Camera-type eye (tissue), 1 donor: ENCODE measurements around the gene CIP2A. TPM values are rescaled to one million over a fixed set of nuclear protein-coding genes. Genes with fewer than 3 reads are reported as not detected.

Source experiments
- total RNA-seq: library from RNA; depleted of rRNA; stranded (reverse); fragments of >200 nt; gene quantifications from one replicate; pipeline ENCODE4 v1.2.3, GENCODE V29; 2014

CIP2A gene
- 18.5 TPM for total RNA-seq

DNA sequence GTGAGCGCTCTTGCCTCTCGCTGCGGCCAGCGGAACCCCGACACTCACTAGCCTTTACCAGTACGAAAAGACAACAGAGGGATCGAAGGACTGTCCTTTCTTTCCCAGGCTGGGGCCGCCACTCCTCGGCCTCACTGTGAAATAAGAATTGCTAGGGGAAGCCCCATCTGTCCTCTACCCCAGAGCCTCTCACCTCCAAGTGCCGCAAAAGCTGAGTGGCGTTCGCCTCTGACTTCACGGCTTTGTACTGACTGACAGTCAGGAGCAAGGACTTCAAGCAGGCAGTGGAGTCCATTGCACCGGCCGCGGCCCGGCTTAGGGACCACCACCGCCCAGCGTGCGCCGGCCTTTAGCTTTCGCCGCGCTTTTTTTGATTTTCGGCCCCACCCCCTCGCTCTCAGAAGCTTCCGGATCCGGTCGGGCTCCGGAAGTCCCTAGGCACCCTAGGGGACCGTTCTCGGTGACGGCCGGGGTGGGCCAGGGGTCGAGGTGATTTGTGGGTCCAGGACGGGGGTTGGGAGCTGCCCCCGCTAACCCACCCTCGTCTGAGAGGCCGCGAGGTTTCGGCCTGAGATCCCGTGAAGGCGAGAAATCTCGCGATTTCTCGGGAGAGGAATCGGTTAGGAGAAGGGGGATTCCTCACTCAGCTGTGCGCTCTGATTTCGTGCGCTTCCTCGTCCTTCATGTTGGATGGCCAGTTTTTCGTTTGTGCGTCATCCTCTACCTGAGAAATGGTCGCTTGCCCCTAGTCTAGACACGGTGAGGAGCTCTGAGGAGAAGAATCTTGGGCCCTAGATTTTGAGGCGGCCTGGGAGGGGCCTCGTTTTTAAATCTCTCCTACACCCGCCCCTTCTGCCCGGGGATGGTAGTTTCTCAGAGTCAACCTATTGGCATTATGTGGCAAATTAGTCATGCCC lies at the start of gene CIP2A, which contains the start of gene DZIP3:
CIP2A (minus strand) TSS at position 358 of the 917 bp plus-strand sequence; CDS start at position 295, 63 bp downstream.
DZIP3 (plus strand) TSS at position 642 of the 917 bp plus-strand sequence. CDS start 15,685 bp downstream, outside the sequence.

GRCh38 chr3:108510496-108510895 lies 78.7 kb downstream of the CIP2A start, which contains the start of gene MYH15:
Gene MYH15, minus strand, starts transcription at chr3:108510596. Its CDS starts 66 bp downstream, at chr3:108510530.

Other genes with a start within 250 kb of the CIP2A start
- gene MYH15, start 78.8 kb downstream of the CIP2A start, total RNA-seq = 58.3 TPM
- gene DZIP3, start 284 bp upstream of the CIP2A start, total RNA-seq = 51.1 TPM
- not detected for gene RETNLB, start 168.0 kb upstream of the CIP2A start, total RNA-seq
- gene TRAT1, start 233.3 kb upstream of the CIP2A start, total RNA-seq = 0.82 TPM